ENCODE results near the gene OTOG. TPM values are rescaled to one million over a fixed set of nuclear protein-coding genes. Genes with fewer than 3 reads are reported as not detected.

The OTOG gene
- total RNA-seq, 1 donor from 2014 or later = not detected

GRCh38 chr11:17693531-17693930 lies 146.5 kb downstream of the OTOG start:
- intact Hi-C loops (cut with micrococcal nuclease) = no loop called here

DNA sequence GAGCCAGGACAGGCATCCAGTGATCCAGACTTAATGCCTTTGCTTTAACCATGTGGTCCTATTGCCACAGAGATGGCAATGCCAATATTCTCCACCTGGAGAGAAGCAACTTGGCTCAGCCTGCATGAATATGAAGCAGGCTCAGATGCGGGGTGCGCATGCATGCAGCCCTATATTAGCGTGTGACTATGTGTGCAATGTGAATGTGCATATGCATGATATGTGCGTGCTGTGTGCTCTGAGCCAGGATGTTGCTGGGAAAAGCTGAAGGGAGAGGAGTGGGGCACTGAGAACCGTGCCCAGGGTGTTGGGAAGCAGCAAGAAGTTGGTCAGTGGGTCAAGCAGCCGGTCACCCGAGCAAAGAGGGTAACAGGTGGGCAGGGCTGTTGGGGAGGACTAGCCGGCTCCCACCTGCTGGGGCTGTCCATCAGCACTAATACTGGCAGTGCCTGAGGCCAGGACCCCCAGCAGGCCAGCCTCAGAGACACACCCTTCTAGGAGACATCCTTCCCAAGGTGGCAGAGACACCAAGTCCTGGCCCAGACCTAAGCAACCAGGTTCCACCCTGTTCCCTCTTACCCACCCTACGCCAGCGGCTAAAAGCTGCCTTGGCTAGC lies 147.5 kb downstream of the OTOG start:
- intact Hi-C loops (cut with micrococcal nuclease) = no loop called here

DNA sequence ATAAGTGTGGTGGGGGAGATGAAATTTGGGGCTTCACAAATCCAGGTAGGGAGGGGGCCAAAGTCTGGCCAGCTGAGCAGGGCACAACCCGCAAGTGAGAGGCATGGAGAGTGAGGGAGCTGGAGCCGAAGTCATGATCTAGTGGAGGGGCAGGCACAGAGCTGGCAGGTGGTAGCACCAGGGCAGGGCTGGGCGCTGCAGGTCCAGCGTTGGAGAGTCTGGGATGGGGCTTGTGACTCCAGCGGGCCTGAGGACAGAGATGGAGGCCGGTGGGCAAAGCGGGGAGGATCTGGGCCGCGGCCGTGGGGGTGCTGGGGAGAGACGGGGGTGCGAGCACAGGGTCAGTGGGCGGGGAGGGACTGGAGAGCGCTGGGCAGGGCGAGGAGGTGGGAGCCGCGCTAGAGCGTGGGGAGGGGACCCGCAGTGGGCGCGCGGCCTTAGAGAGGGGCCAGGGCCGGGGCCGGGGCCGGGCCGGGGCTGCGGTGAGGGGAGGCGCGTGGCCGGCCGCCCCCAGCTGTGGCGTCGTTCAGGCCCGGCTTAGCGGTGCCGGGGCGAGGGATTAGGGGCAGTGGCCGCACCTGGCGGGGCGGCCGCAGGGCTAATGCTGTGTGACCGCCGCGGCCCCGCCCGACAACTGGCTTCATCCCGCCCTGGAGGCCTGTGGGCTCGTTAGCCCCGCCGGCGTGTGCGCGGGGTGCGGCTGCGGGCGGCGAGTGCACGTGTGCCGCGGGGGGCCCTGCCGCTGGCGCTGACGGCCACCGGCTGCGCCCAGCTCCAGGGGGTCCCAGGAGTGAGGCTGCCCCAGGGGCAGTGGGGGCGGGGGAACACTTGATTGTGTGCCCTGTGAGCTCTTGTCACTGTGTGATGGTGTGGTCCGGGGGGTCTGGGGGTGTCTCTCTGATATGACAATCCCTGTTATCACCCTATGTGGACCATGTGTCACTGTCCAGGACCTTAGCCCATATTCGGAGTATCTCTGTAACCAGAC lies 148.7 kb downstream of the OTOG start:
- intact Hi-C loops (cut with micrococcal nuclease) = no loop called here

DNA sequence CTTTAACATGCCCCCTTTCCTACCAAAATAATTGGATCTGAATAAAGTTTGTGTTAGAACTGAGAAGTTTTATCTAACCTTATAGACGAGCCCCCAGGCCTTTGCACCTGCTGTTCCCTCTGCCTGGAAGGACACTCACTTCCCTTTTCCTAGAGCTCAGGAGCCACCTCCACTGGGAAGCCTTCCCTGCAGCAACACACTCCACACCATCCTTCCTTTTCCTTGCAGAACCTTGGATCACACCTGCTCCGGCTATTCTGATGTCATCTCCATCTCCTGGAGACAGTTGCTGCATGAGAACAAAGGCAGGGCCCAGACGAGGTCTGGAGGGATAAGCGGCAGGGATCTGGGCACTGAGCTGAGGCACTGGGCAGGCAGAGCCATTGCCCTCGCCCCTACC lies 149.7 kb downstream of the OTOG start:
- intact Hi-C loops (cut with micrococcal nuclease) = no loop called here

Other genes with a start within 250 kb of the OTOG start
- 0.88 and 1.1 TPM in 2 replicates for gene NCR3LG1, start 195.5 kb upstream of the OTOG start, total RNA-seq
- gene KCNJ11, start 158.6 kb upstream of the OTOG start, total RNA-seq = 0.42 and 0.61 TPM in 2 replicates
- not detected in 2 replicates for gene ABCC8, start 70.4 kb upstream of the OTOG start, total RNA-seq
- gene USH1C, start 2.8 kb upstream of the OTOG start, total RNA-seq = not detected in 2 replicates
- not detected in 2 replicates for gene MYOD1, start 172.3 kb downstream of the OTOG start, total RNA-seq
- not detected in 2 replicates for gene KCNC1, start 187.5 kb downstream of the OTOG start, total RNA-seq

Data from T-helper 1 cell treated with Interleukin-12 subunit alpha and Interleukin-12 subunit beta and Interleukin-4 antibody, amounts not matched to agents 30 ng/mL and 1 ng/mL, for 36 hours (primary cell).